ENCODE measurements around the gene KMT2E.
"Not testable (repeated sequence)": the region's sequence is repeated elsewhere in the genome, so short reads cannot be mapped to it uniquely, and the experiment has no call there.

Gene KMT2E

GRCh38 chr7:105026750-105027149, 12.7 kb downstream of the KMT2E start:
- DNase-seq (ENCODE audit: low spot score): no peak

- DNase-seq (ENCODE audit: low spot score): no peak
Measured at GRCh38 chr7:105027176-105027853, 13.3 kb downstream of the KMT2E start.

GRCh38 chr7:105028004-105028403, 14.0 kb downstream of the KMT2E start:
- DNase-seq (ENCODE audit: low spot score): no peak

GRCh38 chr7:105028941-105029340, 14.9 kb downstream of the KMT2E start:
- DNase-seq (ENCODE audit: low spot score): not testable (repeated sequence)

- no peak for DNase-seq (ENCODE audit: low spot score)
Measured at GRCh38 chr7:105030447-105030846, 16.4 kb downstream of the KMT2E start.

GRCh38 chr7:105032553-105033214, 18.7 kb downstream of the KMT2E start:
- DNase-seq (ENCODE audit: low spot score): no peak

GRCh38 chr7:105035349-105035748, 21.3 kb downstream of the KMT2E start:
- no peak for DNase-seq (ENCODE audit: low spot score)

GRCh38 chr7:105036217-105037168, 22.5 kb downstream of the KMT2E start:
- no peak for DNase-seq (ENCODE audit: low spot score)

GRCh38 chr7:105037319-105037718, 23.3 kb downstream of the KMT2E start:
- DNase-seq (ENCODE audit: low spot score): no peak

GRCh38 chr7:105044449-105045070, 30.6 kb downstream of the KMT2E start:
- no peak for DNase-seq (ENCODE audit: low spot score)

- DNase-seq (ENCODE audit: low spot score): no peak
Measured at GRCh38 chr7:105046414-105046813, 32.4 kb downstream of the KMT2E start.

GRCh38 chr7:105047932-105048331, 33.9 kb downstream of the KMT2E start:
- no peak for DNase-seq (ENCODE audit: low spot score)

GRCh38 chr7:105050493-105050892, 36.5 kb downstream of the KMT2E start:
- no peak for DNase-seq (ENCODE audit: low spot score)

- not testable (repeated sequence) for DNase-seq (ENCODE audit: low spot score)
Measured at GRCh38 chr7:105050899-105051298, 36.9 kb downstream of the KMT2E start.

- DNase-seq (ENCODE audit: low spot score): no peak
Measured at GRCh38 chr7:105055084-105055483, 41.1 kb downstream of the KMT2E start.

GRCh38 chr7:105055621-105056020, 41.6 kb downstream of the KMT2E start:
- DNase-seq (ENCODE audit: low spot score): no peak

GRCh38 chr7:105057472-105057871, 43.5 kb downstream of the KMT2E start:
- DNase-seq (ENCODE audit: low spot score): no peak

GRCh38 chr7:105060437-105060836, 46.4 kb downstream of the KMT2E start:
- no peak for DNase-seq (ENCODE audit: low spot score)

- DNase-seq (ENCODE audit: low spot score): no peak
Measured at GRCh38 chr7:105060923-105061322, 46.9 kb downstream of the KMT2E start.

- DNase-seq (ENCODE audit: low spot score): no peak
Measured at GRCh38 chr7:105065104-105065503, 51.1 kb downstream of the KMT2E start.

GRCh38 chr7:105067691-105068090, 53.7 kb downstream of the KMT2E start:
- no peak for DNase-seq (ENCODE audit: low spot score)

GRCh38 chr7:105068886-105069285, 54.9 kb downstream of the KMT2E start:
- DNase-seq (ENCODE audit: low spot score): no peak

Data from iPS-NIHi11 (cell line).